ENCODE data around the gene TBL1XR1. TPM values are rescaled to one million over a fixed set of nuclear protein-coding genes. Genes with fewer than 3 reads are reported as not detected.
A peak's percentile ranks its signal among the peaks of the same experiment; 100 is the strongest.

The TBL1XR1 gene
- total and polyA plus RNA-seq, 9 donors, result 54.1 to 94.2 (median 72.4) TPM

DNA sequence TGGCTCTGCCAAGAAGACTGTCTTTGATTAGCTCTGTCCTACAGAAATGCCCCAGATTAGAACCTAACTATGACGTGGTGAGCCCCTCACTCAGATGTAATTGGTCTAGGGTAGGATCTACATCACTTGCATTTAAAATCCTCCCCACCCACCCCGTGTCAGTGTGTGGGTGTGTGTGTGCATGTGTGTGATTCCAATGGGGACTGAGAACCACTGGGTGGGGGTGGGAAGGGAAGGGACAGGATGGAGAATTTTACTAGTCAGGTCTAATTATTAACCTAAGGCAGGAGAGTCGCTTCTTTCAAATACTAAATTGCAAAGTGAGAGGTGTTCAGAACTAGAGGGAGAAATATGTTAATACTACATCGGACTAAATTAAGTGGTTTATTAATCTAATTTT, 91.7 kb downstream of the TBL1XR1 start:
- no CpG with 5 or more reads among the region's 4 CpGs for WGBS (ENCODE audit: insufficient coverage)
- no peaks in the 10 kb centered on the region for H3K9me3 ChIP-seq (replicated peaks; ENCODE audit: control insufficient read depth, low read depth, low read length)
- no peak overlapping the region for H3K27ac ChIP-seq (ENCODE audit: low read length)
- no peaks in the 10 kb centered on the region for H3K4me1 ChIP-seq (ENCODE audit: control insufficient read depth, insufficient read depth, low read length)
- no peak overlapping the region for H3K4me3 ChIP-seq (ENCODE audit: low read length)
- DNase-seq, result no peak
- no peaks in the 10 kb centered on the region for H3K36me3 ChIP-seq (ENCODE audit: control insufficient read depth, insufficient read depth, low read length)
- no peaks in the 10 kb centered on the region for H3K27me3 ChIP-seq (ENCODE audit: control insufficient read depth, insufficient read depth, low read length)

DNA sequence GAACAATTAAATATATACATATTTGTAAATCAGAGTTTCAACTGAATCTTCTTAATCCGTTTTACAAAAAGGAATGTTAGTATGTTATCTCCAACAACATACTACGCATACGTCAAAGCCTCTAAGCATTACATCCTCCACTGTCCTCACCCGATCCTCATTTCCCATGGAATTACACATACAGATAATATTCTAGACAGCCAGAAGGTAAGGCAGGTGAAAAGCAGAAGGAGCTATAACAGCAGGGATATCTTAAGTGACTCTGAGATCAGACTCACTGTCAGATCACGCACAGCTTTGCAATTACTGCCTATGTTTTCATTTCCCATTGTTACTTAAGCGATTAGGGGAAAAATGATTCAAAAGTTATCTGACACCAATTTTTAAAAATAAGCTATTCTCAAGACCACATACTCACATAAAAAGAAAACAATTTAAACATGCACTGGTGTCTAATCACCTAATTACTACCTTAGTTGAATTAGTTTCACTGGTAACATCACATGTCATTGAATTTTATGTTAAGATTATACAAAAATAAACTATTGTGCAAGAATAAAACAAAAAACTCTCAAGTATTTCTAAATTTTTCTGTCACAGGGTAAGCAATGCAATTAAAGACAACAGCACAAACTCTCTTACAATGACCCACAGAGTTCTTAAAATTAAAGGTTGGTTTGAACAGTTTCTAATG, 92.8 kb downstream of the TBL1XR1 start:
- Histone ChIP-seq H3K27ac (ENCODE audit: low read length) (no peak overlapping the region), H3K27me3 (ENCODE audit: control insufficient read depth, insufficient read depth, low read length) (no peaks in the 10 kb centered on the region), H3K9me3 (replicated peaks; ENCODE audit: control insufficient read depth, low read depth, low read length) (no peaks in the 10 kb centered on the region), H3K36me3 (ENCODE audit: control insufficient read depth, insufficient read depth, low read length) (no peaks in the 10 kb centered on the region), H3K4me3 (ENCODE audit: low read length) (no peak overlapping the region), H3K4me1 (ENCODE audit: control insufficient read depth, insufficient read depth, low read length) (no peaks in the 10 kb centered on the region)
- no CpG with 5 or more reads among the region's 6 CpGs for WGBS (ENCODE audit: insufficient coverage)
- no peak for DNase-seq

DNA sequence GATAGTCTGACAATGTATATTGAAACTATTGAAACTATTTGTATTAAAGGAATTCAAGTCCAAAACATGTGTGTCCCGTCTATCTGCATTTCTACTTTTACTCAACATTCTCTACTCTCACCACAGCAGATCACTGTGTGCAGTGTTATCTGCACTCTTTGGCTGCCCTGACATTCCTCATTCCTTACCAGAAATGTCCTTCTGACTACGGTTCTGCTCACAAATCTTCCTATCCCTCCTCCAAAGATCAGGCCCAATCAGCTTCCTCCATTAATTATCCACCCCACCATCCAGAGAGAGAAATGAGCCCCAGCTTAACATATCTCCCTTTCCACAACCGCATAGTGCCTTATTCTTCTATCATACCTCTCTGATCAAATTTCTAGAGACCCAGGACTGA, 94.7 kb downstream of the TBL1XR1 start:
- 46% methylated on average over 3 of the region's 3 CpGs for WGBS (ENCODE audit: insufficient coverage)
- H3K27ac ChIP-seq (ENCODE audit: low read length), result no peak overlapping the region
- H3K27me3 ChIP-seq (ENCODE audit: control insufficient read depth, insufficient read depth, low read length), result no peaks in the 10 kb centered on the region
- H3K4me1 ChIP-seq (ENCODE audit: control insufficient read depth, insufficient read depth, low read length), result no peaks in the 10 kb centered on the region
- H3K36me3 ChIP-seq (ENCODE audit: control insufficient read depth, insufficient read depth, low read length), result no peaks in the 10 kb centered on the region
- H3K9me3 ChIP-seq (replicated peaks; ENCODE audit: control insufficient read depth, low read depth, low read length), result no peaks in the 10 kb centered on the region
- DNase-seq, result no peak
- H3K4me3 ChIP-seq (ENCODE audit: low read length), result no peak overlapping the region

DNA sequence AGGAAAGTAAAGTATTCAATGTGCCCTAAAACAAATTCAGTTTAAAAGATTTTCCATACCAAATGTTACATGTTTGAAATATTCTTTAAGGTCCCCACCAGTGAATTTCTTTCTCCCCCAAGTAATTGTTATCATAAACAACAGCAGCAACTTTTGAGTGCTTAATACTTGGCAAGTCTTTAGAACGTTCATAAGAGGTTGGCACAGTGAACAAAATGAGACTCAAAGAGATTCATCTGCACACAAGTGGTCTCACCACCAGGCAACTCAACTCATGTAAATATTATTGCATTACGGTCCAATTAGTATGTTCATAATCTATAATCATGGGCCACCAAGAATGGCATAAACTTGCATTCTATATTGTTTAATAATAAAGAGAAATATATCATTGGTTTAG, 98.7 kb downstream of the TBL1XR1 start:
- Histone ChIP-seq H3K36me3 (ENCODE audit: control insufficient read depth, insufficient read depth, low read length) (no peaks in the 10 kb centered on the region), H3K4me3 (ENCODE audit: low read length) (no peak overlapping the region), H3K27ac (ENCODE audit: low read length) (no peak overlapping the region), H3K9me3 (replicated peaks; ENCODE audit: control insufficient read depth, low read depth, low read length) (peaks cover 6% of the 10 kb centered on the region), H3K27me3 (ENCODE audit: control insufficient read depth, insufficient read depth, low read length) (no peaks in the 10 kb centered on the region), H3K4me1 (ENCODE audit: control insufficient read depth, insufficient read depth, low read length) (no peaks in the 10 kb centered on the region)
- no peak for DNase-seq
- no CpG with 5 or more reads among the region's 2 CpGs for WGBS (ENCODE audit: insufficient coverage)

DNA sequence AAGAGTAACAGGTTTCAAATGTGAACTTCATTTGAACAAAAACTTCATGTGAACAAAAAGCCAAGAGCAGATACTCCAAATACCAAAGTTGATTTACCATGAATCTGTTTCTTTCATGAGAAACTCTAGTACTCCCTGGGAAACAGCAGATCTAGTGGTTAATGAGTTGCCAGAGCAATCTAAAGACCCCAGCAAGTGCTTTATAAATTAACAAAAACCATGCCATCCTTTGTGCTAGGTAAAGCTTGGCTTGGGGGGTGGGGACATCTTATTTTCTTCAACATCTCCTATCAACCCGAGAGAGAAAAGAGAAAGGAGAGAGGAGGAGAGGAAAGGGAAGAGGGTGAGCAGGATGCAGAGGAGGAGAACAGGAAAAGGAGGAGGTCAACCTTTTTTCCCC, 100.7 kb downstream of the TBL1XR1 start:
- Histone ChIP-seq H3K4me3 (ENCODE audit: low read length) (no peak overlapping the region), H3K9me3 (replicated peaks; ENCODE audit: control insufficient read depth, low read depth, low read length) (peaks cover 15% of the 10 kb centered on the region), H3K4me1 (ENCODE audit: control insufficient read depth, insufficient read depth, low read length) (no peaks in the 10 kb centered on the region), H3K36me3 (ENCODE audit: control insufficient read depth, insufficient read depth, low read length) (no peaks in the 10 kb centered on the region), H3K27ac (ENCODE audit: low read length) (no peak overlapping the region), H3K27me3 (ENCODE audit: control insufficient read depth, insufficient read depth, low read length) (no peaks in the 10 kb centered on the region)
- no peak for DNase-seq
- no CpG with 5 or more reads among the region's 1 CpG for WGBS (ENCODE audit: insufficient coverage)

DNA sequence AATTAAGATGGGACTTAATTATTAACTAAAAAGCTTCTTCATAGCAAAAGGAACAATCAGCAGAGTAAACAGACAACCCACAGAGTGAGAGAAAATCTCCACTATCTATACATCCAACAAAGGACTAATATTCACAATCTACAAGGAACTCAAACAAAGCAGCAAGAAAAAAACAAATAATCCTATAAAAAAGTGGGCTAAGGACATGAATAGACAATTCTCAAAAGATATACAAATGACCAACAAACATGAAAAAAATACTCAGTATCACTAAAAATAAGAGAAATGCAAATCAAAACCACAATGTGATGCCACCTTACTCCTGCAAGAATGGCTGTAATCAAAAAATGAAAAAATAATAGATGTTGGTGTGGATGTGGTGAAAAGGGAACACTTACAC, 103.3 kb downstream of the TBL1XR1 start:
- no peak for DNase-seq
- no peaks in the 10 kb centered on the region for H3K27me3 ChIP-seq (ENCODE audit: control insufficient read depth, insufficient read depth, low read length)

DNA sequence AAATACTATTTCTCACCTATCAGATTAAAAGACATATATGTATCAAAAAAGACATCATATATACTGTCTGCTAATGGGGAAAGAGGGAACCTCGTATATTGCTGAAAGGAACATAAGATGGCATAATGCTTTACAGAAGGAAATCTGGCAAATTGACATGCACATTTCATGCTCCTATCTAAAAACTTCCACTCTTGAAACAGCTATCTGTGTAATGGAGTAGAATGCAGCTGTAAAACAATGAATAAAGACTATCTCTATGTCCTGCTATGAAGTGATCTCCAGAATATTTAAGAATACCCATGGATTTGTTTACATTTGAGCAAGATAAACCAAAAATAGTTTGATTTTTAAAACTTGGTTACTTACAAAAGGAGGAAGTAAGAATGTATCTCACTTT, 107.4 kb downstream of the TBL1XR1 start:
- no peaks in the 10 kb centered on the region for H3K27me3 ChIP-seq (ENCODE audit: control insufficient read depth, insufficient read depth, low read length)
- no CpG with 5 or more reads among the region's 1 CpG for WGBS (ENCODE audit: insufficient coverage)
- H3K4me1 ChIP-seq (ENCODE audit: control insufficient read depth, insufficient read depth, low read length), result no peaks in the 10 kb centered on the region
- DNase-seq, result peak; percentile 15
- peaks cover 16% of the 10 kb centered on the region for H3K9me3 ChIP-seq (replicated peaks; ENCODE audit: control insufficient read depth, low read depth, low read length)
- no peak overlapping the region for H3K27ac ChIP-seq (ENCODE audit: low read length)
- no peak overlapping the region for H3K4me3 ChIP-seq (ENCODE audit: low read length)
- peaks cover 4% of the 10 kb centered on the region for H3K36me3 ChIP-seq (ENCODE audit: control insufficient read depth, insufficient read depth, low read length)

More for the DNA sequence above, 103.3 kb downstream of the TBL1XR1 start:
- Histone ChIP-seq H3K9me3 (replicated peaks; ENCODE audit: control insufficient read depth, low read depth, low read length) (peaks cover 17% of the 10 kb centered on the region), H3K27ac (ENCODE audit: low read length) (no peak overlapping the region), H3K36me3 (ENCODE audit: control insufficient read depth, insufficient read depth, low read length) (peaks cover 4% of the 10 kb centered on the region), H3K4me1 (ENCODE audit: control insufficient read depth, insufficient read depth, low read length) (no peaks in the 10 kb centered on the region), H3K4me3 (ENCODE audit: low read length) (no peak overlapping the region)

DNA sequence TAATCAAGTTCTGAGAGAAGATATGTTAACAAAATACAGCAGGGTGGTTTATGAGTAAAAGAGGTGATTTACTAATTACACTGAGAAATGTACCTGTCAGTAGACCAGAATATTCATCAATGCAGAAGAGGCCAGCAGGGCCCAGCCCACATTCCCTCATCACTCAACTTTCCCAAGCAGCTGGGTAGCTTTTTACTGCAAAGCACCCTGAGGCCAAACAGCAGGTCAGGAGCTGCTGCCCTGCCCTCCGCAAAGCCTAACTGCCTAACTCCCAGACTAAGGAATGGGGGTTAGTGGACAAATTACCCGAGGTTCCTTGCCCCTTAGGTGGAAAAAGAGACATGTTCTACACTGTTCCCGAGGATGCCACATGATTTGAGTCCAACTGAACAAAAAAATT, 108.2 kb downstream of the TBL1XR1 start:
- Histone ChIP-seq H3K4me3 (ENCODE audit: low read length) (no peak overlapping the region), H3K27me3 (ENCODE audit: control insufficient read depth, insufficient read depth, low read length) (no peaks in the 10 kb centered on the region), H3K9me3 (replicated peaks; ENCODE audit: control insufficient read depth, low read depth, low read length) (peaks cover 12% of the 10 kb centered on the region), H3K4me1 (ENCODE audit: control insufficient read depth, insufficient read depth, low read length) (no peaks in the 10 kb centered on the region), H3K27ac (ENCODE audit: low read length) (no peak overlapping the region), H3K36me3 (ENCODE audit: control insufficient read depth, insufficient read depth, low read length) (peaks cover 4% of the 10 kb centered on the region)
- no peak for DNase-seq
- WGBS (ENCODE audit: insufficient coverage), result 83% methylated on average over 3 of the region's 3 CpGs

DNA sequence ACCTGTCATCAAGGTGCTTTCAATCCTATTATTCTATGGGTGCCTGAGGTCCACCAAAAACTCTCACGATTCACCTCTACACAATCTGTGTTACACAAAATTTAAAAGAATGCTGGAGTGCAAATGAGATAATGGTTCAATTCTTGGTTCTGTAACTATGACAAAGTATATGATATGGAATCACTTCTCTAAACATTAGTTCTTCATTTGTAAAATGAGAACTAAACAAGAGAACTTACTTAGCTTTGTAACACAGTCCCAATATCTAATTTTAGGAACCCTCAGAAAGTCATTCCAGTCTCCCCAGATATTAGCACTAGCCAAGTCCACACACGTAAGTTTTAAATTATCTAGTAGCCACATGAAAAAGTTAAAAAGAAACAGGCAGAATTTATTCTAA, 111.5 kb downstream of the TBL1XR1 start:
- H3K4me3 ChIP-seq (ENCODE audit: low read length), result no peak overlapping the region
- H3K27ac ChIP-seq (ENCODE audit: low read length), result no peak overlapping the region
- H3K4me1 ChIP-seq (ENCODE audit: control insufficient read depth, insufficient read depth, low read length), result no peaks in the 10 kb centered on the region
- no peaks in the 10 kb centered on the region for H3K27me3 ChIP-seq (ENCODE audit: control insufficient read depth, insufficient read depth, low read length)
- H3K36me3 ChIP-seq (ENCODE audit: control insufficient read depth, insufficient read depth, low read length), result peaks cover 4% of the 10 kb centered on the region
- no CpG with 5 or more reads among the region's 2 CpGs for WGBS (ENCODE audit: insufficient coverage)
- peak; percentile 23 for DNase-seq
- peaks cover 2% of the 10 kb centered on the region for H3K9me3 ChIP-seq (replicated peaks; ENCODE audit: control insufficient read depth, low read depth, low read length)

DNA sequence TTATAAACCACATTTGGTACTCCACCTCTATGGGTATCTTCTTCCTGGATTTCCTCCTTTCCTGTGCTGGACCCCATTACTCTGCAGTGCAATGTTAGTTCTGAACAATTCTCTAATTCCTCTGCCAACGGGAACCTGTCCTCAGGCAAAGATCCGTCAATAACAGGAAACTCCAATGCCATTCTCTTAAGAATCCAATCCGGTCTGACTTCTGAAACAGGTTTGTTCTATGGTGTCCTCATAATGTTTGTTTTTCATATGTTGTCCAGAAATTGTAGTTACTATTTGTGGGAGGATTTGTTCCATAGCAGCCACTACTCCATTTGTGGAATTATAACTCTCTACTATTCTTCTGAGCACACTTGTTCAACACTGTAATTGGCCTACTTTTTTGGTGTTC, 112.7 kb downstream of the TBL1XR1 start:
- no peak overlapping the region for H3K4me3 ChIP-seq (ENCODE audit: low read length)
- H3K4me1 ChIP-seq (ENCODE audit: control insufficient read depth, insufficient read depth, low read length), result no peaks in the 10 kb centered on the region
- no peak for DNase-seq
- H3K9me3 ChIP-seq (replicated peaks; ENCODE audit: control insufficient read depth, low read depth, low read length), result no peaks in the 10 kb centered on the region
- no CpG with 5 or more reads among the region's 3 CpGs for WGBS (ENCODE audit: insufficient coverage)
- H3K27ac ChIP-seq (ENCODE audit: low read length), result no peak overlapping the region
- no peaks in the 10 kb centered on the region for H3K36me3 ChIP-seq (ENCODE audit: control insufficient read depth, insufficient read depth, low read length)
- H3K27me3 ChIP-seq (ENCODE audit: control insufficient read depth, insufficient read depth, low read length), result no peaks in the 10 kb centered on the region

DNA sequence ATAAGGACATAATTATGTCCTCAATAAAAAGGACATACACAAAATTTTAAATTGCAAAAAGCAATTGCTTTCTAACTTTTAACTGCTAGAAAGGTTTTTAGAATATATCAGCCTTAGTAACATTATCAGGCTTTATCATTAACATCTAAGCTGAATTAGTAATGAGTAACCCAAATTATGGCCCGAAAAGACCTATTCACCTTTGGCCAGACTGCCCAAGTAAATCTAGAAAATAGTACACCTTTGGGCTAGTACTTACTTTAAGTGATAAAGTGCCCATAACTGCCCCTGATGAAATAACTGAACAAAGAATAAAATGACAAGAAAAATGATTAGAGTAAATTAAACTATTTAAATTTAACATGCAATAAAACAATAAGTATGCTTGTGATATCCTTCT, 117.2 kb downstream of the TBL1XR1 start:
- WGBS (ENCODE audit: insufficient coverage), result no CpG with 5 or more reads among the region's 1 CpG
- Histone ChIP-seq H3K4me3 (ENCODE audit: low read length) (no peak overlapping the region), H3K9me3 (replicated peaks; ENCODE audit: control insufficient read depth, low read depth, low read length) (peaks cover 5% of the 10 kb centered on the region), H3K4me1 (ENCODE audit: control insufficient read depth, insufficient read depth, low read length) (no peaks in the 10 kb centered on the region), H3K27ac (ENCODE audit: low read length) (no peak overlapping the region), H3K36me3 (ENCODE audit: control insufficient read depth, insufficient read depth, low read length) (peaks cover 7% of the 10 kb centered on the region), H3K27me3 (ENCODE audit: control insufficient read depth, insufficient read depth, low read length) (no peaks in the 10 kb centered on the region)
- no peak for DNase-seq

All from muscle of leg (tissue), 11 donors.